Stimulated activated CD4-positive, alpha-beta T cell treated with anti-CD3 and anti-CD28 coated beads, Interleukin-1b, Interleukin-23, amount 100 ng/mL, for 24 hours (primary cell): ENCODE data around the gene GDPD4.
A peak's percentile ranks its signal among the peaks of the same experiment; 100 is the strongest.

Experiments
- DNase-seq, 4 experiments: peaks; one replicate each; pipeline ENCODE4 v3.0.0-alpha.2; 2020; ENCODE audit warnings: low read depth in 4 of 4, low spot score in 1 of 4

The GDPD4 gene

GRCh38 chr11:77206264-77207018, 95.0 kb downstream of the GDPD4 start:
- no peak for DNase-seq

GRCh38 chr11:77205467-77206263, 95.8 kb downstream of the GDPD4 start:
- no peak for DNase-seq

GRCh38 chr11:77204754-77205466, 96.6 kb downstream of the GDPD4 start:
- no peak for DNase-seq

- no peak for DNase-seq
These were observed 97.4 kb downstream of the GDPD4 start for GRCh38 chr11:77203901-77204753.

- DNase-seq = no peak
These were observed 98.3 kb downstream of the GDPD4 start for GRCh38 chr11:77202941-77203900.

- no peak for DNase-seq
These were observed 99.3 kb downstream of the GDPD4 start for GRCh38 chr11:77201991-77202841.

GRCh38 chr11:77201370-77201769, 100.1 kb downstream of the GDPD4 start:
- no peak for DNase-seq

- DNase-seq = no peak
These were observed 100.9 kb downstream of the GDPD4 start for GRCh38 chr11:77200351-77201268.

GRCh38 chr11:77199137-77199745, 102.2 kb downstream of the GDPD4 start:
- no peak for DNase-seq

GRCh38 chr11:77198440-77198849, 103.0 kb downstream of the GDPD4 start:
- DNase-seq = peak in 1 of 4 experiments; percentile 27

GRCh38 chr11:77197626-77198320, 103.7 kb downstream of the GDPD4 start:
- DNase-seq = no peak

- DNase-seq = no peak
These were observed 104.5 kb downstream of the GDPD4 start for GRCh38 chr11:77196961-77197360.

GRCh38 chr11:77195071-77195755, 106.3 kb downstream of the GDPD4 start:
- DNase-seq = no peak

GRCh38 chr11:77193911-77194830, 107.3 kb downstream of the GDPD4 start:
- no peak for DNase-seq

GRCh38 chr11:77193167-77193566, 108.3 kb downstream of the GDPD4 start:
- DNase-seq = no peak
